GM23338 (cell line): ENCODE results near the gene MKLN1. TPM values are rescaled to one million over a fixed set of nuclear protein-coding genes. Genes with fewer than 3 reads are reported as not detected.

Source experiments
- ATAC-seq: fragments of 200-7000 bp; cut with Tn5 transposase; 3 replicates; pipeline ENCODE4 v1.9.1; 2020
- DNase-seq: peaks from one replicate; pipeline ENCODE4 v3.0.0-alpha.2; 2015; ENCODE audit warnings: low spot score
- H2AFZ ChIP-seq: fragments of 200-600 bp; sonication (generic); 2 replicates; pipeline ENCODE4 v1.8.0; 2016; ENCODE audit warnings: antibody characterized with exemption, mild to moderate bottlenecking, moderate library complexity
- H3F3A ChIP-seq: fragments of 200-600 bp; sonication (generic); replicated peaks from 2 replicates; pipeline ENCODE4 v1.8.0; 2017; ENCODE audit warnings: antibody characterized with exemption, mixed run types, low read depth
- H3K27ac ChIP-seq: fragments of 200-600 bp; sonication (generic); 2 replicates; pipeline ENCODE4 v1.6.1; 2016; ENCODE audit warnings: low read depth
- H3K27me3 ChIP-seq: fragments of 200-600 bp; sonication (generic); 2 replicates; pipeline ENCODE4 v1.8.0; 2016; ENCODE audit warnings: mild to moderate bottlenecking, mixed run types, moderate library complexity; ENCODE audit not compliant: insufficient read depth
- H3K36me3 ChIP-seq: fragments of 200-600 bp; sonication (generic); 2 replicates; pipeline ENCODE4 v1.8.0; 2016; ENCODE audit warnings: mild to moderate bottlenecking; ENCODE audit not compliant: insufficient read depth
- H3K4me1 ChIP-seq: fragments of 200-600 bp; sonication (generic); 2 replicates; pipeline ENCODE4 v1.8.0; 2016; ENCODE audit warnings: mild to moderate bottlenecking, moderate library complexity; ENCODE audit not compliant: insufficient read depth
- H3K4me2 ChIP-seq: fragments of 200-600 bp; sonication (generic); 2 replicates; pipeline ENCODE4 v1.7.1; 2017; ENCODE audit warnings: mixed run types
- H3K4me3 ChIP-seq: fragments of 200-600 bp; sonication (generic); 2 replicates; pipeline ENCODE4 v1.6.1; 2016; ENCODE audit warnings: mixed run types
- H3K79me2 ChIP-seq: fragments of 200-600 bp; sonication (generic); replicated peaks from 2 replicates; pipeline ENCODE4 v1.8.0; 2017; ENCODE audit warnings: mild to moderate bottlenecking; ENCODE audit not compliant: insufficient read depth
- H3K9me2 ChIP-seq: fragments of 200-600 bp; sonication (generic); 2 replicates; pipeline ENCODE4 v1.8.0; 2017; ENCODE audit not compliant: insufficient read depth
- H4K20me1 ChIP-seq: fragments of 200-600 bp; sonication (generic); replicated peaks from 2 replicates; pipeline ENCODE4 v1.8.0; 2017; ENCODE audit warnings: mild to moderate bottlenecking; ENCODE audit not compliant: insufficient read depth
- H3K27ac Mint-ChIP-seq: 2 replicates; pipeline ENCODE4 v1.8.0; 2020; ENCODE audit warnings: inconsistent platforms, mild to moderate bottlenecking, moderate library complexity, mixed read lengths
- H3K27me3 Mint-ChIP-seq: 3 replicates; pipeline ENCODE4 v1.8.0; 2022; ENCODE audit warnings: low read depth, mild to moderate bottlenecking, moderate library complexity, mixed read lengths, inconsistent platforms; ENCODE audit not compliant: insufficient read depth, poor library complexity
- H3K36me3 Mint-ChIP-seq: 3 replicates; pipeline ENCODE4 v1.8.0; 2021; ENCODE audit warnings: low read depth, mild to moderate bottlenecking, inconsistent platforms, moderate library complexity, mixed read lengths
- H3K4me1 Mint-ChIP-seq: 3 replicates; pipeline ENCODE4 v1.8.0; 2020; ENCODE audit warnings: mild to moderate bottlenecking, inconsistent platforms, mixed read lengths
- H3K4me3 Mint-ChIP-seq: 3 replicates; pipeline ENCODE4 v1.8.0; 2021; ENCODE audit warnings: moderate library complexity, mild to moderate bottlenecking, inconsistent platforms, mixed read lengths
- H3K9me3 Mint-ChIP-seq: 3 replicates; pipeline ENCODE4 v1.8.0; 2020; ENCODE audit warnings: moderate library complexity, mild to moderate bottlenecking, inconsistent platforms, mixed read lengths
- CREB1 ChIP-seq: fragments of 250-450 bp; sonication (Bioruptor Pico); IDR thresholded peaks from 2 replicates; pipeline ENCODE4 v1.5.0; 2020; ENCODE audit warnings: low read depth, mild to moderate bottlenecking, moderate library complexity
- CTCF ChIP-seq, 2 experiments: fragments of 200-600 bp in 1 of 2; sonication (generic) in 1 of 2; conservative IDR thresholded peaks; 2 replicates each; pipeline versions ENCODE4 v1.5.1 to v1.6.1; 2016 to 2017; ENCODE audit warnings: antibody characterized with exemption in 2 of 2, low read depth in 2 of 2, mild to moderate bottlenecking in 2 of 2, moderate library complexity in 1 of 2
- EZH2 ChIP-seq: fragments of 200-600 bp; sonication (generic); IDR thresholded peaks from one replicate; pipeline ENCODE4 v1.8.0; 2017; ENCODE audit warnings: antibody characterized with exemption, mild to moderate bottlenecking, low read depth; ENCODE audit not compliant: unreplicated experiment
- EZH2phosphoT487 ChIP-seq: fragments of 200-600 bp; sonication (generic); IDR thresholded peaks from one replicate; pipeline ENCODE4 v1.8.1; 2018; ENCODE audit warnings: antibody characterized with exemption; ENCODE audit not compliant: unreplicated experiment
- JUNB ChIP-seq: IDR thresholded peaks from one replicate; pipeline ENCODE4 v1.6.1; 2016; ENCODE audit warnings: antibody characterized with exemption; ENCODE audit not compliant: unreplicated experiment
- POLR2AphosphoS5 ChIP-seq: IDR thresholded peaks from 2 replicates; pipeline ENCODE4 v1.6.1; 2016; ENCODE audit warnings: antibody characterized with exemption, low read depth
- STAT1 ChIP-seq: IDR thresholded peaks from one replicate; pipeline ENCODE4 v1.6.1; 2016; ENCODE audit warnings: antibody characterized with exemption; ENCODE audit not compliant: unreplicated experiment
- ZNF114 ChIP-seq: fragments of 250-450 bp; sonication (Bioruptor Pico); IDR thresholded peaks from 2 replicates; pipeline ENCODE4 v1.5.0; 2020; ENCODE audit warnings: mild to moderate bottlenecking, moderate library complexity
- ZNF331 ChIP-seq: fragments of 250-450 bp; sonication (Bioruptor Pico); IDR thresholded peaks from 2 replicates; pipeline ENCODE4 v1.5.0; 2020; ENCODE audit warnings: low read depth, mild to moderate bottlenecking, moderate library complexity
- polyA plus RNA-seq: library from polyadenylated mRNA; unstranded; fragments of >200 nt; fragmentation: Nextera tagmentation; extraction: Ambion mirVana; gene quantifications from 2 replicates; pipeline ENCODE4 v1.2.1, GENCODE V29; 2016
- total RNA-seq: library from RNA; depleted of rRNA; stranded (reverse); fragments of >200 nt; shearing (Covaris generic); gene quantifications from 2 replicates; pipeline ENCODE4 v1.2.3, GENCODE V29; 2014
- TF ChIP-seq, protein P1 (sequence below): fragments of 250-450 bp; sonication (Bioruptor Pico); IDR thresholded peaks from 2 replicates; pipeline ENCODE4 v1.5.0; 2020; ENCODE audit warnings: mild to moderate bottlenecking, moderate library complexity

MKLN1 gene
- total and polyA plus RNA-seq, 2 experiments from 2014 or later: 25.3 to 46.5 TPM

DNA sequence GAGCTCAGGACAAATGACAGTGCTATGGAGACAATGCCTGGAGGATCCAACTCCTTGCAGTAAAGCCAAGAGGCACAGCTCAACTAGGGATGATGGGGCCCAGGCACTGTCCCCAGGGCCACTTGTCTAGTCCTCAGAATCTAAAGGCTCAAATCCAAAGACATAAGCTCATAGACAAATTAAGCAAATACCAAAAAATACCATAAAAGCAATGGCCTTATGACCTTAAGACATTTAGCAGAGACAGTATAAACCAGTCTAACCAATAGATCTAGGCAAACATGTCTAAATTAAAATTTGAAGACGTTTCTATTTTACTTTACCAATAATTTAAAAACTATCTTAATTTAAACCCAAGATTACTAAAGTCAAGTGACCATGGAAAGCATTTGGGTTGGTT is 14.8 kb upstream of the MKLN1 start:
- H3F3A ChIP-seq: no peaks in the 10 kb centered on the region
- Mint-ChIP-seq H3K27me3 (no peaks in the 10 kb centered on the region), H3K9me3 (peaks cover 52% of the 10 kb centered on the region), H3K27ac (no peak overlapping the region), H3K36me3 (peaks cover 38% of the 10 kb centered on the region), H3K4me3 (no peak overlapping the region), H3K4me1 (0 out of 3 replicates have a peak, but pooled peaks cover 3% of the 10 kb centered on the region)
- H2AFZ ChIP-seq: no peak overlapping the region
- no peak overlapping the region for H3K4me3 ChIP-seq
- H3K79me2 ChIP-seq: no peaks in the 10 kb centered on the region
- peaks cover 14% of the 10 kb centered on the region for H3K36me3 ChIP-seq
- H4K20me1 ChIP-seq: no peaks in the 10 kb centered on the region
- DNase-seq: no peak
- H3K4me1 ChIP-seq: no peaks in the 10 kb centered on the region
- H3K9me2 ChIP-seq: no peaks in the 10 kb centered on the region
- H3K27me3 ChIP-seq: no peaks in the 10 kb centered on the region
- no peak for ATAC-seq
- no peak overlapping the region for H3K27ac ChIP-seq
- H3K4me2 ChIP-seq: no peak overlapping the region
- TF ChIP-seq POLR2AphosphoS5: no peak
- no peak for TF ChIP-seq STAT1
- TF ChIP-seq EZH2phosphoT487: no peak
- TF ChIP-seq, protein P1, sequence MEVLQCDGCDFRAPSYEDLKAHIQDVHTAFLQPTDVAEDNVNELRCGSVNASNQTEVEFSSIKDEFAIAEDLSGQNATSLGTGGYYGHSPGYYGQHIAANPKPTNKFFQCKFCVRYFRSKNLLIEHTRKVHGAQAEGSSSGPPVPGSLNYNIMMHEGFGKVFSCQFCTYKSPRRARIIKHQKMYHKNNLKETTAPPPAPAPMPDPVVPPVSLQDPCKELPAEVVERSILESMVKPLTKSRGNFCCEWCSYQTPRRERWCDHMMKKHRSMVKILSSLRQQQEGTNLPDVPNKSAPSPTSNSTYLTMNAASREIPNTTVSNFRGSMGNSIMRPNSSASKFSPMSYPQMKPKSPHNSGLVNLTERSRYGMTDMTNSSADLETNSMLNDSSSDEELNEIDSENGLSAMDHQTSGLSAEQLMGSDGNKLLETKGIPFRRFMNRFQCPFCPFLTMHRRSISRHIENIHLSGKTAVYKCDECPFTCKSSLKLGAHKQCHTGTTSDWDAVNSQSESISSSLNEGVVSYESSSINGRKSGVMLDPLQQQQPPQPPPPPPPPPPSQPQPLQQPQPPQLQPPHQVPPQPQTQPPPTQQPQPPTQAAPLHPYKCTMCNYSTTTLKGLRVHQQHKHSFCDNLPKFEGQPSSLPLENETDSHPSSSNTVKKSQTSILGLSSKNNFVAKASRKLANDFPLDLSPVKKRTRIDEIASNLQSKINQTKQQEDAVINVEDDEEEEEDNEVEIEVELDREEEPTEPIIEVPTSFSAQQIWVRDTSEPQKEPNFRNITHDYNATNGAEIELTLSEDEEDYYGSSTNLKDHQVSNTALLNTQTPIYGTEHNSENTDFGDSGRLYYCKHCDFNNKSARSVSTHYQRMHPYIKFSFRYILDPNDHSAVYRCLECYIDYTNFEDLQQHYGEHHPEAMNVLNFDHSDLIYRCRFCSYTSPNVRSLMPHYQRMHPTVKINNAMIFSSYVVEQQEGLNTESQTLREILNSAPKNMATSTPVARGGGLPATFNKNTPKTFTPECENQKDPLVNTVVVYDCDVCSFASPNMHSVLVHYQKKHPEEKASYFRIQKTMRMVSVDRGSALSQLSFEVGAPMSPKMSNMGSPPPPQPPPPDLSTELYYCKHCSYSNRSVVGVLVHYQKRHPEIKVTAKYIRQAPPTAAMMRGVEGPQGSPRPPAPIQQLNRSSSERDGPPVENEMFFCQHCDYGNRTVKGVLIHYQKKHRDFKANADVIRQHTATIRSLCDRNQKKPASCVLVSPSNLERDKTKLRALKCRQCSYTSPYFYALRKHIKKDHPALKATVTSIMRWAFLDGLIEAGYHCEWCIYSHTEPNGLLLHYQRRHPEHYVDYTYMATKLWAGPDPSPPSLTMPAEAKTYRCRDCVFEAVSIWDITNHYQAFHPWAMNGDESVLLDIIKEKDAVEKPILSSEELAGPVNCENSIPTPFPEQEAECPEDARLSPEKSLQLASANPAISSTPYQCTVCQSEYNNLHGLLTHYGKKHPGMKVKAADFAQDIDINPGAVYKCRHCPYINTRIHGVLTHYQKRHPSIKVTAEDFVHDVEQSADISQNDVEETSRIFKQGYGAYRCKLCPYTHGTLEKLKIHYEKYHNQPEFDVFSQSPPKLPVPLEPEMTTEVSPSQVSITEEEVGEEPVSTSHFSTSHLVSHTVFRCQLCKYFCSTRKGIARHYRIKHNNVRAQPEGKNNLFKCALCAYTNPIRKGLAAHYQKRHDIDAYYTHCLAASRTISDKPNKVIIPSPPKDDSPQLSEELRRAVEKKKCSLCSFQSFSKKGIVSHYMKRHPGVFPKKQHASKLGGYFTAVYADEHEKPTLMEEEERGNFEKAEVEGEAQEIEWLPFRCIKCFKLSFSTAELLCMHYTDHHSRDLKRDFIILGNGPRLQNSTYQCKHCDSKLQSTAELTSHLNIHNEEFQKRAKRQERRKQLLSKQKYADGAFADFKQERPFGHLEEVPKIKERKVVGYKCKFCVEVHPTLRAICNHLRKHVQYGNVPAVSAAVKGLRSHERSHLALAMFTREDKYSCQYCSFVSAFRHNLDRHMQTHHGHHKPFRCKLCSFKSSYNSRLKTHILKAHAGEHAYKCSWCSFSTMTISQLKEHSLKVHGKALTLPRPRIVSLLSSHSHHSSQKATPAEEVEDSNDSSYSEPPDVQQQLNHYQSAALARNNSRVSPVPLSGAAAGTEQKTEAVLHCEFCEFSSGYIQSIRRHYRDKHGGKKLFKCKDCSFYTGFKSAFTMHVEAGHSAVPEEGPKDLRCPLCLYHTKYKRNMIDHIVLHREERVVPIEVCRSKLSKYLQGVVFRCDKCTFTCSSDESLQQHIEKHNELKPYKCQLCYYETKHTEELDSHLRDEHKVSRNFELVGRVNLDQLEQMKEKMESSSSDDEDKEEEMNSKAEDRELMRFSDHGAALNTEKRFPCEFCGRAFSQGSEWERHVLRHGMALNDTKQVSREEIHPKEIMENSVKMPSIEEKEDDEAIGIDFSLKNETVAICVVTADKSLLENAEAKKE (CRISPR knock-in tag): no peak
- no peak for TF ChIP-seq CTCF (conservative IDR thresholded peaks at IDR 0.05; ENCODE audit: low read depth in 2 of 2)
- TF ChIP-seq ZNF114 (CRISPR knock-in tag): no peak
- TF ChIP-seq ZNF331: no peak
- no peak for TF ChIP-seq CREB1 (CRISPR knock-in tag)
- no peak for TF ChIP-seq EZH2
- no peak for TF ChIP-seq JUNB
